KMS-11 (cell line): ENCODE data around the gene MTX2.

Source experiments
- H2AFZ ChIP-seq: fragments of 200-600 bp; sonication (generic); 2 replicates; pipeline ENCODE4 v1.6.1; 2016; ENCODE audit warnings: antibody characterized with exemption, mixed run types, low read depth
- H3K27ac ChIP-seq: fragments of 200-600 bp; sonication (generic); 2 replicates; pipeline ENCODE4 v1.6.1; 2016; ENCODE audit warnings: mild to moderate bottlenecking, mixed run types
- H3K27me3 ChIP-seq: fragments of 200-600 bp; sonication (generic); 2 replicates; pipeline ENCODE4 v1.6.1; 2017; ENCODE audit warnings: mild to moderate bottlenecking, low read depth, mixed run types, moderate library complexity; ENCODE audit not compliant: insufficient read depth
- H3K36me3 ChIP-seq: fragments of 200-600 bp; sonication (generic); 2 replicates; pipeline ENCODE4 v1.6.1; 2017; ENCODE audit warnings: mild to moderate bottlenecking, mixed run types; ENCODE audit not compliant: insufficient read depth
- H3K4me1 ChIP-seq: fragments of 200-600 bp; sonication (generic); 2 replicates; pipeline ENCODE4 v1.6.1; 2016; ENCODE audit warnings: mild to moderate bottlenecking, low read depth, mixed run types; ENCODE audit not compliant: poor library complexity, severe bottlenecking
- H3K4me2 ChIP-seq: fragments of 200-600 bp; sonication (generic); 2 replicates; pipeline ENCODE4 v1.7.0; 2016; ENCODE audit warnings: mild to moderate bottlenecking, mixed run types
- H3K4me3 ChIP-seq: fragments of 200-600 bp; sonication (generic); IDR thresholded peaks from 2 replicates; pipeline ENCODE4 v1.6.1; 2017; ENCODE audit warnings: low read depth, low read length, mixed read lengths; ENCODE audit not compliant: insufficient read depth
- H3K79me2 ChIP-seq: fragments of 200-600 bp; sonication (generic); 2 replicates; pipeline ENCODE4 v1.6.1; 2016; ENCODE audit warnings: low read depth, mixed run types; ENCODE audit not compliant: insufficient read depth
- H3K9ac ChIP-seq: fragments of 200-600 bp; sonication (generic); 2 replicates; pipeline ENCODE4 v1.6.1; 2016; ENCODE audit warnings: mild to moderate bottlenecking, mixed run types
- H4K20me1 ChIP-seq: fragments of 200-600 bp; sonication (generic); 2 replicates; pipeline ENCODE4 v1.6.1; 2016; ENCODE audit warnings: mild to moderate bottlenecking, mixed run types; ENCODE audit not compliant: insufficient read depth
- CTCF ChIP-seq: fragments of 200-600 bp; sonication (generic); conservative IDR thresholded peaks from 2 replicates; pipeline ENCODE4 v1.6.1; 2017; ENCODE audit warnings: low read depth, mild to moderate bottlenecking, antibody characterized with exemption, low read length, moderate library complexity, mixed read lengths

The MTX2 gene

DNA sequence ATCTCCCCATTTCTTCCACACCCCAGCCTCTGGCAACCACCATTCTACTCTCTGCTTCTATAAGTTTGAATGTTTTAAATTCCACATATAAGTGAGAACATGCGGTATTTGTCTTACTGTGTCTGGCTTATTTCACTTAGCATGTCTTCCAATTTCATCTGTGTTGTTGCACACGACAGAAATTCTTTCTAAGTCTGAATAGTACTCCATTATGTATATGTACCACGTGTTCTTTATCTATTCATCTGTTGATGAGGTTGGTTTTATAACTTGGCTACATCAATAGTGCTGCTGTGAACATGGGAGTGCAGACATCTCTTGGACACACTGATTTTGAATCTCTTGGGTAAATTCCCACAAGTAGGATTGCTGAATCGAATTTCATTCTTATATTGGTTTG lies 31.8 kb upstream of the MTX2 start:
- Histone ChIP-seq H2AFZ (no peak overlapping the region), H4K20me1 (no peaks in the 10 kb centered on the region), H3K79me2 (no peaks in the 10 kb centered on the region), H3K4me1 (no peaks in the 10 kb centered on the region), H3K4me3 (no peak overlapping the region), H3K4me2 (no peak overlapping the region), H3K36me3 (no peaks in the 10 kb centered on the region), H3K27me3 (no peaks in the 10 kb centered on the region), H3K27ac (no peak overlapping the region), H3K9ac (no peak overlapping the region)
- no peak for TF ChIP-seq CTCF

DNA sequence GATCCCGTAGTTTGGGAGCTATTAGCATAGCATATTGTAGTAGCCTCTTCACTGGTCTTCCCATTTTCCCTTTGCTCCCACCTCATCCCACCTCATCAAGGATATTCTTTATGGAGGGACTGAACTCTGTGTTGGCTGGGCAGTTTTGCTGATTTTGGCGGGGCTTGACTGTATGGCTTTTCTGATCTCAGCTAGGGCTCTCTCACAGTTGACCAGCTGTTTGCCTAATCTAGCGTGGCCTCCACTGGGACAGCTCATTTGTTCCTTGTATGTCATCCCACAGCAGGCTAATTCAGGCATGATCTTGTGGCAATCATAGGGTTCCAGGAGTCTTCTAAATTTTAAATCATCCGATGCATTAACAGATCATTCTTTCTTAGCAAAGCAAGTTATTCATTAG lies 30.2 kb upstream of the MTX2 start:
- no peak overlapping the region for H2AFZ ChIP-seq
- H4K20me1 ChIP-seq = no peaks in the 10 kb centered on the region
- H3K27me3 ChIP-seq = no peaks in the 10 kb centered on the region
- no peak overlapping the region for H3K9ac ChIP-seq
- H3K4me1 ChIP-seq = no peaks in the 10 kb centered on the region
- no peak overlapping the region for H3K4me2 ChIP-seq
- no peaks in the 10 kb centered on the region for H3K79me2 ChIP-seq
- H3K36me3 ChIP-seq = no peaks in the 10 kb centered on the region
- no peak for TF ChIP-seq CTCF
- H3K27ac ChIP-seq = no peak overlapping the region
- H3K4me3 ChIP-seq = no peak overlapping the region

GRCh38 chr2:176240301-176240700 lies 28.9 kb upstream of the MTX2 start:
- Histone ChIP-seq H2AFZ (no peak overlapping the region), H3K27me3 (no peaks in the 10 kb centered on the region), H4K20me1 (no peaks in the 10 kb centered on the region), H3K4me1 (no peaks in the 10 kb centered on the region), H3K4me3 (no peak overlapping the region), H3K4me2 (no peak overlapping the region), H3K36me3 (no peaks in the 10 kb centered on the region), H3K27ac (no peak overlapping the region), H3K9ac (no peak overlapping the region), H3K79me2 (no peaks in the 10 kb centered on the region)
- no peak for TF ChIP-seq CTCF

GRCh38 chr2:176242276-176242675 lies 27.0 kb upstream of the MTX2 start:
- no peak for TF ChIP-seq CTCF
- no peaks in the 10 kb centered on the region for H3K36me3 ChIP-seq
- H3K9ac ChIP-seq = no peak overlapping the region
- H2AFZ ChIP-seq = no peak overlapping the region
- no peaks in the 10 kb centered on the region for H3K79me2 ChIP-seq
- H3K4me1 ChIP-seq = no peaks in the 10 kb centered on the region
- H3K4me2 ChIP-seq = no peak overlapping the region
- H3K27me3 ChIP-seq = no peaks in the 10 kb centered on the region
- H3K27ac ChIP-seq = no peak overlapping the region
- no peaks in the 10 kb centered on the region for H4K20me1 ChIP-seq
- H3K4me3 ChIP-seq = no peak overlapping the region

DNA sequence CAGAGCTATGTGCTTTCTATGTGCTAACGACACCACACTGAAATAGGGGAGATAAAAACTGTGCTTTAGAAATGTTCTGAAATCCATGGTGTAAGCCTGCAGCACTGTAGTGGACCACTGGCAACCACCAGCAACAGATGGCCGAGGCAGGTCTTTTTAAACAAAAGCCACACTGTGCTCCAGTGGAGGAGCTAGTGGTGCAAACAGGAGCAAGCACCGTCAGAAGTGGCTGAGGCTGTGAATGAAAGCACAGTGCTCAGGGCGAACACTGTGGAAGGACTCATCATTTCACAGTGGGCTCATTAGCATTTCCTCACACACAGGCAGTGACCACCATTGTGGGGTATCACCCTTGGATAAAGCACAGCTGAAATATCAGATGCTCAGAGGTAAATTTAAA lies 22.9 kb upstream of the MTX2 start:
- H3K9ac ChIP-seq = no peak overlapping the region
- no peaks in the 10 kb centered on the region for H3K36me3 ChIP-seq
- H3K4me3 ChIP-seq = no peak overlapping the region
- H2AFZ ChIP-seq = no peak overlapping the region
- H3K27ac ChIP-seq = no peak overlapping the region
- no peak overlapping the region for H3K4me2 ChIP-seq
- no peaks in the 10 kb centered on the region for H4K20me1 ChIP-seq
- H3K4me1 ChIP-seq = no peaks in the 10 kb centered on the region
- TF ChIP-seq CTCF = no peak
- H3K79me2 ChIP-seq = no peaks in the 10 kb centered on the region
- no peaks in the 10 kb centered on the region for H3K27me3 ChIP-seq
